H9 (cell line): Measurements from ENCODE around the gene KIRREL3. TPM values are rescaled to one million over a fixed set of nuclear protein-coding genes. Genes with fewer than 3 reads are reported as not detected.

Experiments
- DNase-seq: peaks from one replicate; pipeline ENCODE4 v3.0.0-alpha.2; 2017
- H2AFZ ChIP-seq: one replicate; pipeline ENCODE4 v1.6.1; 2013; ENCODE audit warnings: mild to moderate bottlenecking, low read length, control low read depth, moderate library complexity
- H2AK5ac ChIP-seq: 2 replicates; pipeline ENCODE4 v1.6.1; 2013; ENCODE audit warnings: low read length, control low read depth, mixed read lengths; ENCODE audit not compliant: insufficient read length
- H2BK120ac ChIP-seq: one replicate; pipeline ENCODE4 v1.6.1; 2013; ENCODE audit warnings: low read depth, mild to moderate bottlenecking, low read length, control low read depth, inconsistent platforms; ENCODE audit not compliant: poor library complexity, severe bottlenecking
- H2BK12ac ChIP-seq: 2 replicates; pipeline ENCODE4 v1.6.1; 2013; ENCODE audit warnings: low read length, control low read depth, mixed read lengths, low read depth; ENCODE audit not compliant: insufficient read length
- H2BK15ac ChIP-seq: 2 replicates; pipeline ENCODE4 v1.6.1; 2013; ENCODE audit warnings: low read depth, low read length, control low read depth
- H2BK20ac ChIP-seq: one replicate; pipeline ENCODE4 v1.6.1; 2013; ENCODE audit warnings: low read depth, mild to moderate bottlenecking, low read length, control low read depth, inconsistent platforms; ENCODE audit not compliant: poor library complexity, severe bottlenecking
- H2BK5ac ChIP-seq: 2 replicates; pipeline ENCODE4 v1.6.1; 2013; ENCODE audit warnings: low read length, control low read depth, mixed read lengths; ENCODE audit not compliant: insufficient read length
- H3K14ac ChIP-seq: 2 replicates; pipeline ENCODE4 v1.6.1; 2013; ENCODE audit warnings: low read length, control low read depth; ENCODE audit not compliant: insufficient read depth
- H3K18ac ChIP-seq: 2 replicates; pipeline ENCODE4 v1.6.1; 2013; ENCODE audit warnings: low read depth, mild to moderate bottlenecking, mixed read lengths, low read length, control low read depth; ENCODE audit not compliant: insufficient read length
- H3K23ac ChIP-seq: 2 replicates; pipeline ENCODE4 v1.6.1; 2013; ENCODE audit warnings: low read length, control low read depth, mixed read lengths, low read depth; ENCODE audit not compliant: insufficient read length
- H3K23me2 ChIP-seq: 2 replicates; pipeline ENCODE4 v1.6.1; 2013; ENCODE audit warnings: low read depth, mild to moderate bottlenecking, mixed read lengths, low read length, control low read depth; ENCODE audit not compliant: insufficient read length, poor library complexity, severe bottlenecking
- H3K27ac ChIP-seq: 2 replicates; pipeline ENCODE4 v1.5.1; 2013; ENCODE audit warnings: low read length, control low read depth, mixed read lengths, low read depth; ENCODE audit not compliant: insufficient read length
- H3K27me3 ChIP-seq: 2 replicates; pipeline ENCODE4 v1.6.1; 2013; ENCODE audit warnings: low read length, control low read depth, inconsistent platforms; ENCODE audit not compliant: insufficient read depth
- H3K4ac ChIP-seq: 2 replicates; pipeline ENCODE4 v1.6.1; 2013; ENCODE audit warnings: low read depth, mild to moderate bottlenecking, control low read depth, inconsistent platforms, low read length, moderate library complexity
- H3K4me1 ChIP-seq: 2 replicates; pipeline ENCODE4 v1.6.1; 2013; ENCODE audit warnings: low read length, control low read depth, inconsistent platforms; ENCODE audit not compliant: insufficient read depth
- H3K4me2 ChIP-seq: 2 replicates; pipeline ENCODE4 v1.6.1; 2013; ENCODE audit warnings: low read length, control low read depth, mixed read lengths; ENCODE audit not compliant: insufficient read length, insufficient read depth
- H3K56ac ChIP-seq: 2 replicates; pipeline ENCODE4 v1.6.1; 2013; ENCODE audit warnings: low read depth, mild to moderate bottlenecking, mixed read lengths, low read length, control low read depth; ENCODE audit not compliant: insufficient read length
- H3K79me1 ChIP-seq: 2 replicates; pipeline ENCODE4 v1.6.1; 2013; ENCODE audit warnings: low read depth, mild to moderate bottlenecking, moderate library complexity, low read length, control low read depth, inconsistent platforms; ENCODE audit not compliant: insufficient read depth, poor library complexity, severe bottlenecking
- H3K79me2 ChIP-seq: 2 replicates; pipeline ENCODE4 v1.6.1; 2013; ENCODE audit warnings: low read length, control low read depth, inconsistent platforms; ENCODE audit not compliant: insufficient read depth
- H3K9ac ChIP-seq: 2 replicates; pipeline ENCODE4 v1.6.1; 2013; ENCODE audit warnings: low read length, control low read depth, mixed read lengths; ENCODE audit not compliant: insufficient read length; ENCODE audit errors: extremely low read depth
- H3K9me3 ChIP-seq: one replicate; pipeline ENCODE4 v1.6.1; 2013; ENCODE audit warnings: low read depth, low read length, inconsistent platforms; ENCODE audit not compliant: control insufficient read depth
- H3T11ph ChIP-seq: one replicate; pipeline ENCODE4 v1.6.1; 2013; ENCODE audit warnings: mild to moderate bottlenecking, low read length, control low read depth, inconsistent platforms
- H4K20me1 ChIP-seq: one replicate; pipeline ENCODE4 v1.6.1; 2013; ENCODE audit not compliant: control insufficient read depth, insufficient read length, insufficient read depth
- H4K5ac ChIP-seq: 2 replicates; pipeline ENCODE4 v1.6.1; 2013; ENCODE audit warnings: low read depth, mild to moderate bottlenecking, mixed read lengths, low read length, control low read depth; ENCODE audit not compliant: insufficient read length
- H4K8ac ChIP-seq: replicated peaks from 2 replicates; pipeline ENCODE4 v1.6.1; 2013; ENCODE audit warnings: low read length, control low read depth, mixed read lengths, low read depth; ENCODE audit not compliant: insufficient read length
- H4K91ac ChIP-seq: 2 replicates; pipeline ENCODE4 v1.6.1; 2013; ENCODE audit warnings: low read depth, mild to moderate bottlenecking, moderate library complexity, mixed read lengths, low read length, control low read depth; ENCODE audit not compliant: insufficient read length
- H3K27ac Mint-ChIP-seq, 3 experiments: 2 replicates in 2 of 3; 3 replicates in 1 of 3; pipeline ENCODE4 v1.8.0; 2020 to 2021; ENCODE audit warnings: mixed read lengths in 3 of 3, mild to moderate bottlenecking in 1 of 3, moderate library complexity in 1 of 3
- H3K27me3 Mint-ChIP-seq: 2 replicates; pipeline ENCODE4 v1.8.0; 2021; ENCODE audit warnings: low read depth, mild to moderate bottlenecking, moderate library complexity, mixed read lengths
- H3K36me3 Mint-ChIP-seq, 3 experiments: 2 replicates in 2 of 3; 3 replicates in 1 of 3; pipeline ENCODE4 v1.8.0; 2020 to 2021; ENCODE audit warnings: low read depth in 3 of 3, mixed read lengths in 3 of 3; ENCODE audit not compliant: insufficient read depth in 1 of 3
- H3K4me1 Mint-ChIP-seq, 2 experiments: 2 replicates each; pipeline ENCODE4 v1.8.0; 2020; ENCODE audit warnings: mixed read lengths in 2 of 2
- H3K4me3 Mint-ChIP-seq, 2 experiments: 2 replicates in 1 of 2; 3 replicates in 1 of 2; pipeline ENCODE4 v1.8.0; 2020 to 2021; ENCODE audit warnings: mild to moderate bottlenecking in 2 of 2, mixed read lengths in 2 of 2, moderate library complexity in 1 of 2
- H3K9me3 Mint-ChIP-seq, 2 experiments: 2 replicates in 1 of 2; 3 replicates in 1 of 2; pipeline ENCODE4 v1.8.0; 2020; ENCODE audit warnings: mild to moderate bottlenecking in 2 of 2, mixed read lengths in 2 of 2, moderate library complexity in 1 of 2
- CTCF ChIP-seq: fragments of 200-600 bp; sonication (generic); conservative IDR thresholded peaks from 3 replicates; pipeline ENCODE4 v1.8.0; 2021; ENCODE audit warnings: antibody characterized with exemption, mild to moderate bottlenecking
- WGBS: extraction: QIAGEN DNeasy Blood & Tissue Kit; methylation state at CpG from one replicate; pipeline ENCODE4 v1.1.7; 2013; ENCODE audit warnings: missing lambda C conversion rate, low lambda C conversion rate, mixed read lengths; ENCODE audit not compliant: insufficient read length; ENCODE audit errors: extremely low coverage; 5-methylcytosine and 5-hydroxymethylcytosine counted together
- total RNA-seq: library from RNA; stranded (reverse); gene quantifications from 2 replicates; pipeline ENCODE4 v1.2.1, GENCODE V29; 2021

The KIRREL3 gene
- total RNA-seq, 1 experiment from 2014 or later: 0.17 TPM

- Histone ChIP-seq H3K14ac (no peak overlapping the region), H3K27ac (no peak overlapping the region), H3K79me1 (no peaks in the 10 kb centered on the region), H2BK20ac (no peak overlapping the region), H2BK12ac (no peak overlapping the region), H3K18ac (no peak overlapping the region), H3K4ac (no peak overlapping the region), H4K8ac (no peak overlapping the region), H4K5ac (no peak overlapping the region), H3K27me3 (no peaks in the 10 kb centered on the region), H2BK15ac (no peak overlapping the region), H3K79me2 (no peaks in the 10 kb centered on the region), H2AFZ (no peak overlapping the region), H3K23ac (no peak overlapping the region), H2AK5ac (no peak overlapping the region), H4K20me1 (no peaks in the 10 kb centered on the region), H3K56ac (no peak overlapping the region), H3K9me3 (no peaks in the 10 kb centered on the region), H3K4me1 (peaks cover 3% of the 10 kb centered on the region; the same call in 1 of the 2 replicates), H4K91ac (no peak overlapping the region), H3K9ac (no peak overlapping the region), H2BK120ac (no peak overlapping the region), H3K23me2 (no peaks in the 10 kb centered on the region), H2BK5ac (no peak overlapping the region), H3T11ph (no peak overlapping the region), H3K4me2 (no peak overlapping the region)
- no peaks in the 10 kb centered on the region for H3K9me3 Mint-ChIP-seq
- WGBS: no CpG with 5 or more reads among the region's 9 CpGs
- DNase-seq: no peak
- no peak overlapping the region for H3K4me3 Mint-ChIP-seq
- peaks cover 9 to 21% of the 10 kb centered on the region in 2 experiments for H3K4me1 Mint-ChIP-seq
- no peak for TF ChIP-seq CTCF
- peak overlapping the region in 1 of 3 experiments; percentile 2; a peak in 1 of 7 replicates for H3K27ac Mint-ChIP-seq
- peaks cover 22% of the 10 kb centered on the region for H3K27me3 Mint-ChIP-seq
- no peaks in the 10 kb centered on the region for H3K36me3 Mint-ChIP-seq
Observed at GRCh38 chr11:126578426-126578825, 422.1 kb downstream of the KIRREL3 start.
